Panc1 (cell line): Measurements from ENCODE around the gene COMMD4. TPM values are rescaled to one million over a fixed set of nuclear protein-coding genes. Genes with fewer than 3 reads are reported as not detected.

Experiments used
- ATAC-seq: fragments of 200-7000 bp; cut with Tn5 transposase; 2 replicates; pipeline ENCODE4 v1.9.1; 2020; ENCODE audit warnings: mild to moderate bottlenecking, moderate library complexity
- BruUV-seq: library from RNA; stranded (reverse); fragments of 400-500 nt; replicated peaks from 2 replicates; lab custom pipeline; 2021; lab: Mats Ljungman, UMichigan
- CTCF ChIA-PET: fragments of 300-600 bp; sonication (Branson Sonifier 250); formaldehyde crosslinking; loops from one replicate; lab custom pipeline; 2022; ENCODE audit warnings: antibody characterized with exemption; lab: Charles Lee
- POLR2A ChIA-PET: fragments of 300-600 bp; sonication (Branson Sonifier 250); formaldehyde crosslinking; loops from one replicate; lab custom pipeline; 2022; ENCODE audit warnings: antibody characterized with exemption; lab: Charles Lee
- DNase-seq: peaks from one replicate; pipeline ENCODE4 v3.0.0-alpha.2; 2010; ENCODE audit warnings: low read depth, low spot score
- H3K27ac ChIP-seq: 2 replicates; pipeline ENCODE4 v1.5.1; 2011; ENCODE audit warnings: mild to moderate bottlenecking, low read length, inconsistent platforms
- H3K27me3 ChIP-seq: fragments of 200-500 bp; sonication (Bioruptor generic); 2 replicates; pipeline ENCODE4 v1.6.0; 2014; ENCODE audit warnings: low read length, inconsistent platforms; ENCODE audit not compliant: control insufficient read depth, insufficient read depth
- H3K36me3 ChIP-seq: fragments of 200-500 bp; sonication (Bioruptor generic); 2 replicates; pipeline ENCODE4 v1.5.1; 2014; ENCODE audit warnings: inconsistent platforms, mild to moderate bottlenecking, low read length, moderate library complexity; ENCODE audit not compliant: control insufficient read depth, insufficient read depth
- H3K4me1 ChIP-seq: 2 replicates; pipeline ENCODE4 v1.5.1; 2011; ENCODE audit warnings: inconsistent platforms, mild to moderate bottlenecking, low read length, moderate library complexity; ENCODE audit not compliant: control insufficient read depth, insufficient read depth
- H3K4me3 ChIP-seq, 2 experiments: 2 replicates each; pipeline ENCODE4 v1.5.1; 2011 to 2012; ENCODE audit warnings: low read depth in 2 of 2, low read length in 2 of 2, mild to moderate bottlenecking in 2 of 2, inconsistent platforms in 1 of 2, moderate library complexity in 1 of 2
- H3K9me3 ChIP-seq: fragments of 200-500 bp; sonication (Bioruptor generic); 2 replicates; pipeline ENCODE4 v1.5.1; 2014; ENCODE audit warnings: low read depth, mild to moderate bottlenecking, inconsistent platforms, low read length, moderate library complexity; ENCODE audit not compliant: control insufficient read depth, insufficient read depth
- POLR2AphosphoS5 ChIP-seq: IDR thresholded peaks from 2 replicates; pipeline ENCODE4 v1.6.1; 2012; ENCODE audit warnings: mild to moderate bottlenecking, low read depth, low read length, moderate library complexity
- SIN3A ChIP-seq: IDR thresholded peaks from 2 replicates; pipeline ENCODE4 v1.6.1; 2012; ENCODE audit warnings: low read depth, mild to moderate bottlenecking, low read length, moderate library complexity, borderline replicate concordance; ENCODE audit not compliant: insufficient read depth
- TCF7L2 ChIP-seq: IDR thresholded peaks from 2 replicates; pipeline ENCODE4 v1.6.1; 2011; ENCODE audit warnings: mild to moderate bottlenecking, low read depth, low read length, inconsistent platforms
- in situ Hi-C: cut with HindIII; loops from 2 replicates; pipeline ENCODE4 v1.10.0; 2016; ENCODE audit warnings: low sequenced_read_pairs, low pct_unique_long_range_greater_than_20kb
- intact Hi-C: fragments of 100-400 bp; cut with micrococcal nuclease; formaldehyde crosslinking; loops from one replicate; pipeline ENCODE4 v1.10.0; 2022; ENCODE audit not compliant: unreplicated experiment
- total RNA-seq: library from RNA; stranded (reverse); gene quantifications from one replicate; pipeline ENCODE4 v1.2.1, GENCODE V29; 2021; ENCODE audit not compliant: unreplicated experiment
- TF ChIP-seq, protein P1 (sequence below): fragments of 450-650 bp; IDR thresholded peaks from 2 replicates; pipeline ENCODE4 v1.5.1; 2017; ENCODE audit warnings: mild to moderate bottlenecking
- TF ChIP-seq, protein P2 (sequence below), 2 experiments: IDR thresholded peaks; 2 replicates each; pipeline ENCODE4 v1.6.1; 2011 to 2012; ENCODE audit warnings: low read depth in 2 of 2, control low read depth in 1 of 2, low read length in 1 of 2, mild to moderate bottlenecking in 1 of 2, moderate library complexity in 1 of 2; ENCODE audit not compliant: insufficient read depth in 1 of 2

Gene COMMD4
- total RNA-seq, 1 experiment from 2014 or later, result 250 TPM

- ChIA-PET CTCF (interaction anchor here (0.5 to 1.1 kb wide), 13 partner anchors 20 to 451 kb away, joined by 3 to 10 read pairs (median 3); partner anchors contain the start of gene SNX33), POLR2A (interaction anchor here (0.6 to 1.3 kb wide), 5 partner anchors 84 to 324 kb away, joined by 3 to 7 read pairs (median 4); partner anchors contain the start of gene SIN3A)
- no TSS peak for BruUV-seq
- H3K4me3 ChIP-seq, result peak within 1 kb of the TSS; percentile 74 to 91
- intact Hi-C loops (no loop called here), in situ Hi-C loops (no loop called here)
- H3K9me3 ChIP-seq, result no peaks in the 10 kb centered on the region
- TF ChIP-seq SIN3A (no peak; the same call in 1 of the 2 replicates), POLR2AphosphoS5 (peak; percentile 97), TCF7L2 (peak; percentile 66)
- TF ChIP-seq, protein P1, sequence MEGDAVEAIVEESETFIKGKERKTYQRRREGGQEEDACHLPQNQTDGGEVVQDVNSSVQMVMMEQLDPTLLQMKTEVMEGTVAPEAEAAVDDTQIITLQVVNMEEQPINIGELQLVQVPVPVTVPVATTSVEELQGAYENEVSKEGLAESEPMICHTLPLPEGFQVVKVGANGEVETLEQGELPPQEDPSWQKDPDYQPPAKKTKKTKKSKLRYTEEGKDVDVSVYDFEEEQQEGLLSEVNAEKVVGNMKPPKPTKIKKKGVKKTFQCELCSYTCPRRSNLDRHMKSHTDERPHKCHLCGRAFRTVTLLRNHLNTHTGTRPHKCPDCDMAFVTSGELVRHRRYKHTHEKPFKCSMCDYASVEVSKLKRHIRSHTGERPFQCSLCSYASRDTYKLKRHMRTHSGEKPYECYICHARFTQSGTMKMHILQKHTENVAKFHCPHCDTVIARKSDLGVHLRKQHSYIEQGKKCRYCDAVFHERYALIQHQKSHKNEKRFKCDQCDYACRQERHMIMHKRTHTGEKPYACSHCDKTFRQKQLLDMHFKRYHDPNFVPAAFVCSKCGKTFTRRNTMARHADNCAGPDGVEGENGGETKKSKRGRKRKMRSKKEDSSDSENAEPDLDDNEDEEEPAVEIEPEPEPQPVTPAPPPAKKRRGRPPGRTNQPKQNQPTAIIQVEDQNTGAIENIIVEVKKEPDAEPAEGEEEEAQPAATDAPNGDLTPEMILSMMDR, result peak; percentile 93
- TF ChIP-seq, protein P2, sequence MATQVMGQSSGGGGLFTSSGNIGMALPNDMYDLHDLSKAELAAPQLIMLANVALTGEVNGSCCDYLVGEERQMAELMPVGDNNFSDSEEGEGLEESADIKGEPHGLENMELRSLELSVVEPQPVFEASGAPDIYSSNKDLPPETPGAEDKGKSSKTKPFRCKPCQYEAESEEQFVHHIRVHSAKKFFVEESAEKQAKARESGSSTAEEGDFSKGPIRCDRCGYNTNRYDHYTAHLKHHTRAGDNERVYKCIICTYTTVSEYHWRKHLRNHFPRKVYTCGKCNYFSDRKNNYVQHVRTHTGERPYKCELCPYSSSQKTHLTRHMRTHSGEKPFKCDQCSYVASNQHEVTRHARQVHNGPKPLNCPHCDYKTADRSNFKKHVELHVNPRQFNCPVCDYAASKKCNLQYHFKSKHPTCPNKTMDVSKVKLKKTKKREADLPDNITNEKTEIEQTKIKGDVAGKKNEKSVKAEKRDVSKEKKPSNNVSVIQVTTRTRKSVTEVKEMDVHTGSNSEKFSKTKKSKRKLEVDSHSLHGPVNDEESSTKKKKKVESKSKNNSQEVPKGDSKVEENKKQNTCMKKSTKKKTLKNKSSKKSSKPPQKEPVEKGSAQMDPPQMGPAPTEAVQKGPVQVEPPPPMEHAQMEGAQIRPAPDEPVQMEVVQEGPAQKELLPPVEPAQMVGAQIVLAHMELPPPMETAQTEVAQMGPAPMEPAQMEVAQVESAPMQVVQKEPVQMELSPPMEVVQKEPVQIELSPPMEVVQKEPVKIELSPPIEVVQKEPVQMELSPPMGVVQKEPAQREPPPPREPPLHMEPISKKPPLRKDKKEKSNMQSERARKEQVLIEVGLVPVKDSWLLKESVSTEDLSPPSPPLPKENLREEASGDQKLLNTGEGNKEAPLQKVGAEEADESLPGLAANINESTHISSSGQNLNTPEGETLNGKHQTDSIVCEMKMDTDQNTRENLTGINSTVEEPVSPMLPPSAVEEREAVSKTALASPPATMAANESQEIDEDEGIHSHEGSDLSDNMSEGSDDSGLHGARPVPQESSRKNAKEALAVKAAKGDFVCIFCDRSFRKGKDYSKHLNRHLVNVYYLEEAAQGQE (IDR thresholded peaks at IDR 0.05; ENCODE audit: insufficient read depth in 1 of 2, low read depth in 2 of 2, low read length in 1 of 2), result no peak
- H3K27me3 ChIP-seq, result no peaks in the 10 kb centered on the region
- DNase-seq, result peak; percentile 84
- peaks cover 15% of the 10 kb centered on the region for H3K4me1 ChIP-seq
- peak; percentile 96 for ATAC-seq
- peaks cover 20% of the 10 kb centered on the region for H3K36me3 ChIP-seq
- H3K27ac ChIP-seq, result peak within 1 kb of the TSS; percentile 93
These were observed 32.2 kb downstream of the COMMD4 start, which contains the start of gene MAN2C1 for GRCh38 chr15:75367913-75368688. MAN2C1 (minus strand) TSS chr15:75368607; CDS start chr15:75368583, 24 bp downstream.

DNA sequence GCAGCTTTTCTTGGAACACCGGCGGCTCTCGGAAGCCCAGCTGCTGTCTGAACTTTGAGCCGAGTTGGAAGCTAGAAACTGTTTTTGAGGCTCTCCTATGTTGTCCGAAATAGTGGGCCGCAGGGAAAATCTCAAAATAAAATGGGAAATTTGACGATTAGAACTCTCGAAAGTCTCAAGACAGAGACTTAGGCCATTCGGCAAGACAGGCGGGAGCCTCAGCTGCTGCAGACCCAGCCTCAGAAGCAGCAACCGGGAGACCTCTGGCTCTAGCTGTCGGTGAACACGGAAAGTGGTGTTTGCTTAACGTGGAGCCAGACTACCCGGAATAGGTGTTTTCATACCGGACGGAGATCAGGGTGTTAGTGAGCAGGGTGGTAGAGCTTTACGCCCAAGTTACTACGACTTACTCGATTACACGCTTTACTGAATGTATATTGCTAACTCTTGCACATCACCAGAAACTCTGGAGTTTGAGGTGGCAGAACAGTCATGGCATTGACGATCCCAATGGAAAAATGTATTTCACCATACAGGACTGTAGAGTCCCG, 32.9 kb downstream of the COMMD4 start:
- in situ Hi-C loops (no loop called here), intact Hi-C loops (no loop called here)
- Histone ChIP-seq H3K9me3 (no peaks in the 10 kb centered on the region), H3K36me3 (peaks cover 20% of the 10 kb centered on the region), H3K4me3 (peak overlapping the region; percentile 74 to 91), H3K4me1 (peaks cover 15% of the 10 kb centered on the region), H3K27ac (peak overlapping the region; percentile 93), H3K27me3 (no peaks in the 10 kb centered on the region)
- POLR2A ChIA-PET, result interaction anchor here (0.6 to 1.3 kb wide), 5 partner anchors 83 to 213 kb away, joined by 3 to 7 read pairs (median 7); partner anchors contain the start of gene SIN3A
- TSS peak; percentile 97 for BruUV-seq
- ATAC-seq (peak; percentile 5; the same call in 1 of the 2 replicates), DNase-seq (no peak)
- CTCF ChIA-PET, result interaction anchor here (0.6 to 0.7 kb wide), 5 partner anchors 173 to 1912 kb away, joined by 3 to 6 read pairs (median 4); no protein-coding TSS in a partner anchor
- 0 out of 2 replicates have a peak, but pooled peaks have one; percentile 15 for TF ChIP-seq TCF7L2
- TF ChIP-seq, protein P2 (IDR thresholded peaks at IDR 0.05; ENCODE audit: insufficient read depth in 1 of 2, low read depth in 2 of 2, low read length in 1 of 2), result no peak
- TF ChIP-seq SIN3A, result no peak
- TF ChIP-seq POLR2AphosphoS5, result no peak
